Hematopoietic multipotent progenitor cell treated with erythropoietin and hydrocortisone succinate and interleukin-3 and kit ligand, for 4 days (in vitro differentiated cells): ENCODE results near the gene AFAP1.

Source experiments
- DNase-seq: peaks from one replicate; pipeline ENCODE4 v3.0.0-alpha.2; 2015

AFAP1 gene

GRCh38 chr4:7710576-7711306, 228.9 kb downstream of the AFAP1 start:
- DNase-seq, result no peak

DNA sequence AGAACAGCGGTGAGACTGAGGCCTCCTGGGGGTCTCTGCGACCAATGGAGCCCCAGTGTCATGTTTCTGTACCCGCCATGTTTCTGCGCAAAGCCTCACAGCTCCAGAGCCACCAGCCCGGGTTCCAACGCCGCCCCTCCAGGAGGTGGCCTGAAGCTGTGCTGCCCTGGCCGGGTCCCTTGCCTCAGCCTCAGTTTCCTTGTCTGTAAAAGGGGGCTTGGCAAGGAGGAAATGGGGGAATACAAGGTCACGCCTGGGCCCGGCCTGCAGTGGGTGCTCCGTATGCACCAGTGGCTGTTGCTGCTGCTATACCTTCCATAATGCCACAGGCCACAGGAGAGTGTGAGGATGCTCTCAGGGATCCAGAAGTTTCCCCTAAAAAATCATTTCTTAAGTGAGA, 229.5 kb downstream of the AFAP1 start:
- no peak for DNase-seq

DNA sequence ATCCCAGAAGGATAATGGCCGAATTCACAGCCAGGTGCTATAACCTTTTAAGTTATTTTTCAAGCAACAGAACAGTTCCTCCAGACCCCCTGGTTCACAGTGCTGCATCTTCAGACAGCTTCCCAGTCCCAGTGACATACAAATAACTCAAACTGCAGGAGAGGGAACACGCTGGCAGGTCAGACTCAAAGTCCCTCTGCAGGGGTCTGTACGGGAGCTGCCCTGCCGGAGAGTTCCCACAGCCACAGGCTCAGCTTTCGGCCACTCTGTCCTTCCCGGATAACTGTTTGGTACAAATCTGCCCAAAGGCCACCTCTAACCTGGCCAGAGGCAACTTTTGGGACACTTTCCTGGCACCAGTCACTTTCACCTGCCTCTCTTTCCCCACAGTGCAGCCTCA, 230.2 kb downstream of the AFAP1 start:
- no peak for DNase-seq

DNA sequence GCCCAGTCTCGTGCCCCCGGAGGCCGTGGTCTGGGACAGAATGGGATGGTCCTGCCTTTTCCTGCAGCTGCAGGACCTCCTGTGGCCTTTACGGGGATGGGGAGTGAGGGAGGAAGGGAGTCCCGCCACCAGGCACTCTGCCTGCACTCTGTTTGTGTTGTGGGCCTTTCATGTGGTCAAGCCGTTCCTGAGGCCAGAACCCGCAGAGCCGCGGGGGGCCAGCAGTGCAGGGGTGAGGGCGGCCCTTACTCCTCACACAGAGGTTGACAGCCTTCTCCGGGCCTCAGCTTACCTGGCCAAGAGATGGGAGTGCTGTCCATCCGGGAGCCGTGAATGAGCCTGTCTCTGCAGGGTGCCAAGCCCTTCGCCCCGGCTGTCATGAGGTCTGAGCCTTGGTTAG, 230.7 kb downstream of the AFAP1 start:
- no peak for DNase-seq
